HUES6 (cell line): ENCODE measurements around the gene THRA.
A peak's percentile ranks its signal among the peaks of the same experiment; 100 is the strongest.

ENCODE experiments used
- H3K27ac ChIP-seq: 2 replicates; pipeline ENCODE4 v1.7.0; 2013; ENCODE audit warnings: low read depth, mild to moderate bottlenecking, low read length, inconsistent platforms
- H3K27me3 ChIP-seq: 2 replicates; pipeline ENCODE4 v1.6.1; 2013; ENCODE audit warnings: low read length; ENCODE audit not compliant: control insufficient read depth, insufficient read depth
- H3K36me3 ChIP-seq: 2 replicates; pipeline ENCODE4 v1.6.1; 2013; ENCODE audit warnings: low read length; ENCODE audit not compliant: control insufficient read depth, insufficient read depth
- H3K4me1 ChIP-seq: 2 replicates; pipeline ENCODE4 v1.6.1; 2013; ENCODE audit warnings: low read length; ENCODE audit not compliant: control insufficient read depth, insufficient read depth
- H3K4me3 ChIP-seq: 2 replicates; pipeline ENCODE4 v1.5.1; 2013; ENCODE audit warnings: low read depth, low read length
- H3K9ac ChIP-seq: one replicate; pipeline ENCODE4 v1.6.1; 2013; ENCODE audit warnings: mild to moderate bottlenecking, low read length
- H3K9me3 ChIP-seq: 2 replicates; pipeline ENCODE4 v1.6.1; 2013; ENCODE audit warnings: low read depth, low read length; ENCODE audit not compliant: control insufficient read depth, insufficient read depth

Gene THRA

DNA sequence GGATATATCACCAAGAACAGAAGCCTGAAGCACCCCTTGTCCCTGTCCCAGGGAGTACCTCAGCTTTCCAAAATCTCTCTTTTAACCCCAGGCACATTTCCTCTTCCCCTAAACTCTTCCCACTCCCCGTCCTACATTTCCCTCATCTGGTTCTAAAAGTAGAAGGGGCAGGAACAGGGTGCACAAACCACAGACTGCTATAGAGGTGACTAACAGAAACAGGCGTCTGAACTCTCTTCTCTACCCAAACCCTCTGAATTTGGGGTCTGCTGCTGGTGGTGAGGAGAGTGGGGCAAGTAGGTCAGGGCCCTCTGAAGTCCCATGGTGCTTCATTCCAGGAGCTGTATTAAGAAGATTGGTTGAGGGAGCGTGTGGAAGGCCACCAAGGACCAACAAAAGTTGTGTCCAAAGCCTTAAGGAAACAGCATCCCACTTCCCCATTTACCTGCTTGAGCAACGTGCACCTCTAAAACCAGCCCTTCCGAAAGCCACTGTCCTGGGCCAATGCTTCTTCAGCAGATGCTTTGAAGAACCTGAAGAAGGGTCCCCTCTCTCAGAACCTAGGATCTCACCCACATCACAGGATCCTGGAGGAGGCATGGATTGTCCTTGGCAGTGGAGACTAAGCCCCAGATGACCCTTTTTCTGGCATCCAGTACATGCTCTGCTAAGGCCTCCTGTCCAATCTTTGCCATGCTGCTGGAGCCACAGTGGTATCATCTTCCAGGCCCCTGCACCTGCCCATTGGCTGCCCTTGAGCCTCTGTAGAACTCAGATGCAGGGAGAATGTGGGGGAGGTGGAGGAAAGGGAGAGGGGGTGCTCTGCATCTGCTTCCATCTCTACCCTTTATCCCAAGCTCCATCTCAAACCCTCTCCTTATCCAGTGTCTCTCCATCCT lies 43.3 kb downstream of the THRA start:
- Histone ChIP-seq H3K9me3 (no peaks in the 10 kb centered on the region), H3K27me3 (peaks cover 29% of the 10 kb centered on the region), H3K4me3 (no peak overlapping the region), H3K9ac (no peak overlapping the region), H3K4me1 (peaks cover 67% of the 10 kb centered on the region), H3K36me3 (no peaks in the 10 kb centered on the region), H3K27ac (no peak overlapping the region)

GRCh38 chr17:40106760-40107521 lies 44.2 kb downstream of the THRA start:
- no peak overlapping the region for H3K27ac ChIP-seq
- H3K4me1 ChIP-seq, result peaks cover 70% of the 10 kb centered on the region
- no peaks in the 10 kb centered on the region for H3K36me3 ChIP-seq
- peaks cover 29% of the 10 kb centered on the region for H3K27me3 ChIP-seq
- H3K9me3 ChIP-seq, result no peaks in the 10 kb centered on the region
- H3K4me3 ChIP-seq, result no peak overlapping the region
- no peak overlapping the region for H3K9ac ChIP-seq

- Histone ChIP-seq H3K9ac (no peak overlapping the region), H3K27ac (no peak overlapping the region), H3K9me3 (no peaks in the 10 kb centered on the region), H3K4me1 (peaks cover 77% of the 10 kb centered on the region), H3K4me3 (0 out of 2 replicates have a peak overlapping the region, but pooled peaks have one; percentile 12), H3K36me3 (no peaks in the 10 kb centered on the region), H3K27me3 (peaks cover 29% of the 10 kb centered on the region)
These were observed 44.9 kb downstream of the THRA start for GRCh38 chr17:40107522-40108174.

GRCh38 chr17:40108970-40109824 lies 46.4 kb downstream of the THRA start:
- Histone ChIP-seq H3K36me3 (no peaks in the 10 kb centered on the region), H3K4me3 (no peak overlapping the region), H3K4me1 (peaks cover 77% of the 10 kb centered on the region), H3K9me3 (no peaks in the 10 kb centered on the region), H3K27me3 (peaks cover 29% of the 10 kb centered on the region), H3K27ac (no peak overlapping the region), H3K9ac (no peak overlapping the region)

- H3K9ac ChIP-seq, result no peak overlapping the region
These were observed 47.5 kb downstream of the THRA start for GRCh38 chr17:40110026-40110845.

GRCh38 chr17:40111221-40112128 lies 48.7 kb downstream of the THRA start:
- Histone ChIP-seq H3K27ac (no peak overlapping the region), H3K27me3 (peaks cover 17% of the 10 kb centered on the region), H3K9me3 (no peaks in the 10 kb centered on the region), H3K4me3 (peak overlapping the region; percentile 2; the same call in 1 of the 2 replicates), H3K9ac (no peak overlapping the region), H3K36me3 (no peaks in the 10 kb centered on the region), H3K4me1 (peaks cover 76% of the 10 kb centered on the region)

More at GRCh38 chr17:40110026-40110845, 47.5 kb downstream of the THRA start:
- Histone ChIP-seq H3K9me3 (no peaks in the 10 kb centered on the region), H3K36me3 (no peaks in the 10 kb centered on the region), H3K4me1 (peaks cover 79% of the 10 kb centered on the region), H3K27ac (no peak overlapping the region), H3K27me3 (peaks cover 29% of the 10 kb centered on the region), H3K4me3 (no peak overlapping the region)

GRCh38 chr17:40112191-40112711 lies 49.5 kb downstream of the THRA start:
- H3K36me3 ChIP-seq, result no peaks in the 10 kb centered on the region
- H3K9me3 ChIP-seq, result no peaks in the 10 kb centered on the region
- H3K4me3 ChIP-seq, result no peak overlapping the region
- H3K27ac ChIP-seq, result no peak overlapping the region
- H3K9ac ChIP-seq, result no peak overlapping the region
- peaks cover 69% of the 10 kb centered on the region for H3K4me1 ChIP-seq
- peaks cover 9% of the 10 kb centered on the region for H3K27me3 ChIP-seq

DNA sequence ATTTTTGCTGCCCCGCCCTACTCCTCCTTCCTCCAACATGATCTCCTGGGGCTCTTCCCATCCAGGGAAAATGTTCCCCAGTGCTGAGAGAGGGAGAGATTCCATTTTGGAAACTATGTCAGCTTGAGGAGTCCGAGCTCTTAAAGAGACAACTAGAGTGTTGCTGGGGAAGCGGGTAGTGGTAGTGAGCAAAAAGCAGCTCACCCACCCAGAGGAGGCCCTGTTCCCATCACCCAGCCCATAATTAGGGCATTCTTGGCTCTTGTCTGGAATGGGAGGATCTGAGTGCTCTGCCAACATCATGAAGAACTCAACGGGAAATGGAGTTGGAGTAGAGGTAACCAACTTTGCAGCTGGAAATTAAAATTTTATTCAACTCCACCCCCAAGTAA lies 49.9 kb downstream of the THRA start:
- H3K4me1 ChIP-seq, result peaks cover 64% of the 10 kb centered on the region
- H3K9ac ChIP-seq, result peak overlapping the region; percentile 4
- H3K4me3 ChIP-seq, result no peak overlapping the region

More for the DNA sequence above, 49.9 kb downstream of the THRA start:
- H3K36me3 ChIP-seq, result no peaks in the 10 kb centered on the region
- H3K27me3 ChIP-seq, result peaks cover 5% of the 10 kb centered on the region
- H3K27ac ChIP-seq, result no peak overlapping the region
- H3K9me3 ChIP-seq, result no peaks in the 10 kb centered on the region
